ENCODE measurements around the gene USP44. TPM values are rescaled to one million over a fixed set of nuclear protein-coding genes. Genes with fewer than 3 reads are reported as not detected.

The USP44 gene
- total and polyA plus RNA-seq, 2 of the 8 experiments (the other 6 are each of a cell fraction or from before 2014, with no cell fraction given) = 129 to 197 TPM

GRCh38 chr12:95474660-95474958, 76.7 kb downstream of the USP44 start:
- CTCF ChIA-PET (ENCODE audit: partially characterized antibody) = interaction anchor here (0.7 to 0.9 kb wide), 2 partner anchors 18 to 374 kb away, joined by 3 to 4 read pairs; no protein-coding TSS in a partner anchor
- peaks cover 20 to 54% of the 10 kb centered on the region in 2 experiments for H3K79me2 ChIP-seq (ENCODE audit: control insufficient read depth in 1 of 2, insufficient read depth in 2 of 2, low read length in 2 of 2)

More at GRCh38 chr12:95474660-95474958, 76.7 kb downstream of the USP44 start:
- Histone ChIP-seq H3K56ac (replicated peaks; ENCODE audit: insufficient read length, low read depth, low read length) (peak overlapping the region; percentile 74), H3K4me3 (ENCODE audit: extremely low read depth in 1 of 4, insufficient read depth in 2 of 4, low read depth in 3 of 4, low read length in 4 of 4) (peak overlapping the region; percentile 90 to 98 (median 98)), H4K91ac (replicated peaks; ENCODE audit: insufficient read length, low read length) (peak overlapping the region; percentile 90), H2BK12ac (ENCODE audit: low read depth, low read length) (no peak overlapping the region; the same call in 1 of the 2 replicates), H3K23me2 (ENCODE audit: low read depth, low read length) (peaks cover 8% of the 10 kb centered on the region), H3K4me2 (ENCODE audit: insufficient read depth in 1 of 2, low read depth in 2 of 2, low read length in 2 of 2) (peak overlapping the region; percentile 86 to 99), H4K5ac (ENCODE audit: insufficient read length, low read depth, low read length) (peak overlapping the region; percentile 60), H3K14ac (ENCODE audit: insufficient read length) (peak overlapping the region; percentile 87), H2BK15ac (ENCODE audit: low read length) (no peak overlapping the region), H2BK120ac (replicated peaks; ENCODE audit: low read depth, low read length) (peak overlapping the region; percentile 3), H3K23ac (ENCODE audit: insufficient read length) (no peak overlapping the region), H3K27me3 (replicated peaks in 1 of 4; ENCODE audit: control insufficient read depth in 3 of 4, extremely low read depth in 1 of 4, insufficient read depth in 3 of 4, low read length in 3 of 4) (no peaks in the 10 kb centered on the region), H2BK5ac (ENCODE audit: low read depth, low read length) (no peak overlapping the region), H3K4me1 (replicated peaks in 1 of 4; ENCODE audit: control insufficient read depth in 3 of 4, insufficient read depth in 4 of 4, low read length in 3 of 4) (no peaks in the 10 kb centered on the region), H3K4ac (replicated peaks; ENCODE audit: insufficient read length, low read depth, low read length) (no peak overlapping the region), H2BK20ac (ENCODE audit: low read length) (no peak overlapping the region), H2AFZ (ENCODE audit: low read length) (no peak overlapping the region), H4K20me1 (replicated peaks in 1 of 2; ENCODE audit: control insufficient read depth in 1 of 2, insufficient read depth in 2 of 2, low read length in 2 of 2) (peaks cover 2 to 3% of the 10 kb centered on the region in 2 experiments), H4K8ac (ENCODE audit: extremely low read depth, insufficient read depth, low read length) (peak overlapping the region; percentile 92), H3K79me1 (ENCODE audit: low read depth, low read length) (peaks cover 7% of the 10 kb centered on the region; the same call in 1 of the 2 replicates), H2AK5ac (ENCODE audit: low read depth, low read length) (peak overlapping the region; percentile 77), H3K18ac (ENCODE audit: extremely low read depth, low read length) (0 out of 2 replicates have a peak overlapping the region, but pooled peaks have one; percentile 91), H3K36me3 (ENCODE audit: control insufficient read depth in 2 of 4, insufficient read depth in 4 of 4, low read length in 3 of 4) (peaks cover 9 to 32% (median 17%) of the 10 kb centered on the region in 4 experiments; a peak in 6 of 8 replicates), H3K9me3 (ENCODE audit: insufficient read depth in 2 of 2, low read depth in 1 of 2, low read length in 1 of 2) (no peaks in the 10 kb centered on the region), H3K27ac (ENCODE audit: low read depth, low read length) (peak overlapping the region; percentile 67), H3K9ac (replicated peaks in 1 of 4; ENCODE audit: extremely low read depth in 1 of 4, low read depth in 3 of 4, low read length in 3 of 4) (peak overlapping the region; percentile 83 to 98 (median 92))
- TF ChIP-seq HDAC2 (IDR thresholded peaks at IDR 0.05; ENCODE audit: borderline replicate concordance in 1 of 2, low read depth in 2 of 2, low read length in 2 of 2) = 0 out of 4 replicates have a peak, but pooled peaks of 1 of the 2 experiments have one; percentile 13
- TF ChIP-seq EGR1 (IDR thresholded peaks at IDR 0.05; ENCODE audit: borderline replicate concordance, low read depth, low read length) = no peak
- no peak for TF ChIP-seq HDAC6 (IDR thresholded peaks at IDR 0.05; ENCODE audit: low read depth, low read length)
- TF ChIP-seq KDM4A (IDR thresholded peaks at IDR 0.05; ENCODE audit: low read depth, low read length, severe bottlenecking) = no peak
- no peak for TF ChIP-seq EP300 (IDR thresholded peaks at IDR 0.05; ENCODE audit: borderline replicate concordance in 1 of 2, low read depth in 2 of 2, low read length in 2 of 2)
- FAIRE-seq (no peak), DNase-seq (ENCODE audit: low read depth in 1 of 2, low spot score in 2 of 2) (no peak)
- WGBS, 2 experiments (ENCODE audit: extremely low coverage in 1 of 2, insufficient coverage in 1 of 2, insufficient read length in 1 of 2, insufficient replicate concordance in 2 of 2, low coverage in 1 of 2, low lambda C conversion rate in 2 of 2, missing lambda C conversion rate in 1 of 2) = 4% methylated on average over 16 of the region's 16 CpGs; no CpG with 5 or more reads in 1 of the 2 experiments
- POLR2A ChIA-PET (ENCODE audit: partially characterized antibody) = interaction anchor here (0.6 to 2.5 kb wide), 22 partner anchors 8 to 401 kb away, joined by 3 to 9 read pairs (median 5); partner anchors contain the start of genes NR2C1 and USP44
